Testis (tissue), 3 donors: Measurements from ENCODE around the gene IQGAP3. TPM values are rescaled to one million over a fixed set of nuclear protein-coding genes. Genes with fewer than 3 reads are reported as not detected.

Source experiments
- DNase-seq: peaks from one replicate; pipeline ENCODE4 v3.0.0-alpha.2; 2019
- H3K27ac ChIP-seq, 2 donors: fragments of 200-600 bp; sonication (generic); one replicate each; pipeline ENCODE4 v1.5.1; 2019
- H3K27me3 ChIP-seq: fragments of 200-600 bp; sonication (generic); one replicate; pipeline ENCODE4 v1.5.1; 2019
- H3K36me3 ChIP-seq: fragments of 200-600 bp; sonication (generic); one replicate; pipeline ENCODE4 v1.5.1; 2017; ENCODE audit warnings: low read depth; ENCODE audit errors: missing control alignments
- H3K4me1 ChIP-seq: fragments of 200-600 bp; sonication (generic); one replicate; pipeline ENCODE4 v1.5.1; 2019
- H3K4me3 ChIP-seq, 2 donors: fragments of 200-600 bp; sonication (generic); one replicate each; pipeline ENCODE4 v1.5.1; 2017 to 2019
- H3K9me3 ChIP-seq: fragments of 200-600 bp; sonication (generic); one replicate; pipeline ENCODE4 v1.5.1; 2017
- CTCF ChIP-seq, 3 experiments: fragments of 450-650 bp in 2 of 3; fragments of 200-600 bp in 1 of 3; sonication (generic) in 1 of 3; IDR thresholded peaks; one replicate each; pipeline ENCODE4 v1.5.1; 2016 to 2019; ENCODE audit warnings: antibody characterized with exemption in 3 of 3, mild to moderate bottlenecking in 2 of 3, moderate library complexity in 1 of 3
- POLR2A ChIP-seq: fragments of 450-650 bp; IDR thresholded peaks from one replicate; pipeline ENCODE4 v1.6.1; 2017; ENCODE audit warnings: antibody characterized with exemption, mild to moderate bottlenecking, moderate library complexity
- WGBS, 2 donors: methylation state at CpG; one replicate each; pipeline ENCODE4 v1.1.5; 2018; 5-methylcytosine and 5-hydroxymethylcytosine counted together
- intact Hi-C: fragments of 100-400 bp; cut with DNase I; formaldehyde crosslinking; loops from one replicate; pipeline ENCODE4 v1.15.1; 2023; ENCODE audit warnings: low total_unique reads
- polyA plus RNA-seq: library from polyadenylated mRNA; stranded (reverse); fragments of 350-450 nt; fragmentation: Illumina TruSeq; extraction: RNeasy Lipid Tissue Mini Kit (QIAGEN cat#74804); gene quantifications from one replicate; pipeline ENCODE4 v1.2.3, GENCODE V29; 2014; ENCODE audit warnings: low read depth, low replicate concordance; ENCODE audit not compliant: insufficient read depth
- total RNA-seq, 2 donors: library from RNA; depleted of rRNA; stranded (reverse); fragments of >200 nt; gene quantifications; one replicate each; pipeline ENCODE4 v1.2.3, GENCODE V29; 2016

The IQGAP3 gene
- total and polyA plus RNA-seq, 3 donors from 2014 or later, result 5.6 to 13.4 (median 8.2) TPM

DNA sequence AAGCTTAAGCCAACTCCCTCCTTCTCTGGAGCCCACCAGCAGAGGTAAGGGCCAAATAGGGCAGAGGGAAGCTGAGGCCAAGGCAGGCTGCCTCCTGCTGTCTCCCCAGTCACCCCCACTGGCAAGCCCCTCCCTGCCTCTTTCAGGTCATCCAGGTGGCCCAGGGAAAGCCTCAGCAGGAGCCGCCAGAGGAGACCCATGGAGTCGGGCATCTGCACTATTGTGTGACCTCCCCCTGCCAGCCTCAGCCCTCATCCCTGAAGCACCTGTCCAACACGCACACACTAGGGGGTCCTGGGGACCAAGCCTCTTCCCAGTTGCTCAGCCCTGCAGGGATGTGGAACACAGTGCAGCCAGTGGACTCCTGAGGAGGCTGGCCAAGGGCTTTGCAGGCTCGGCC, 14.0 kb upstream of the IQGAP3 start:
- intact Hi-C loops, result loop anchor here (10.0 kb wide), 1 partner anchor 68 kb away; no protein-coding TSS in a partner anchor
- Histone ChIP-seq H3K4me1 (peaks cover 14% of the 10 kb centered on the region), H3K4me3 (no peak overlapping the region), H3K36me3 (no peaks in the 10 kb centered on the region), H3K27ac (no peak overlapping the region), H3K27me3 (no peaks in the 10 kb centered on the region), H3K9me3 (no peaks in the 10 kb centered on the region)
- no peak for DNase-seq
- TF ChIP-seq POLR2A (no peak), CTCF (IDR thresholded peaks at IDR 0.05) (no peak)
- 62 to 83% methylated on average over 2 to 4 of the region's 4 CpGs for WGBS, 2 donors

DNA sequence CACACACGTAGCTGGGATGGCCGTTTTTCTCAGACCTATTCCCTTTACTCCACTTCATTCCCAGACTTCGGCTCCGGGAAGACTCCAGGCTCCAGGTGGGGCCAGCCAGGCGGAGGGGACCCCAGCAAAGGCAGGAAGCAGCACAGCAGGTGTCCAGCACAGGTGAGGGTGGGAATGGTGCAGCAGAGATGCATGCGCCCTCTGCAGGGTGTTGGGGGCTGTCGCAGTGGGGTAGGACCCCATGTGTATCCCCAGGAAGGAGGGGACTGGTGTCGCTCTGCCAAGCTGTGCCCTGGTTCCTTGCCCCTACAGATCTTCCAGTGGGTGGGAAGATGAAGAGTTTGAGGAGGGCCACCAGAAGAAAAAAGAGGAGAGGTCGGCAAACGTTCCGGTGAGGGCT, 12.4 kb upstream of the IQGAP3 start:
- no peak for DNase-seq
- peak in 1 of 3 experiments; percentile 10 for TF ChIP-seq CTCF (IDR thresholded peaks at IDR 0.05)
- TF ChIP-seq POLR2A, result no peak

DNA sequence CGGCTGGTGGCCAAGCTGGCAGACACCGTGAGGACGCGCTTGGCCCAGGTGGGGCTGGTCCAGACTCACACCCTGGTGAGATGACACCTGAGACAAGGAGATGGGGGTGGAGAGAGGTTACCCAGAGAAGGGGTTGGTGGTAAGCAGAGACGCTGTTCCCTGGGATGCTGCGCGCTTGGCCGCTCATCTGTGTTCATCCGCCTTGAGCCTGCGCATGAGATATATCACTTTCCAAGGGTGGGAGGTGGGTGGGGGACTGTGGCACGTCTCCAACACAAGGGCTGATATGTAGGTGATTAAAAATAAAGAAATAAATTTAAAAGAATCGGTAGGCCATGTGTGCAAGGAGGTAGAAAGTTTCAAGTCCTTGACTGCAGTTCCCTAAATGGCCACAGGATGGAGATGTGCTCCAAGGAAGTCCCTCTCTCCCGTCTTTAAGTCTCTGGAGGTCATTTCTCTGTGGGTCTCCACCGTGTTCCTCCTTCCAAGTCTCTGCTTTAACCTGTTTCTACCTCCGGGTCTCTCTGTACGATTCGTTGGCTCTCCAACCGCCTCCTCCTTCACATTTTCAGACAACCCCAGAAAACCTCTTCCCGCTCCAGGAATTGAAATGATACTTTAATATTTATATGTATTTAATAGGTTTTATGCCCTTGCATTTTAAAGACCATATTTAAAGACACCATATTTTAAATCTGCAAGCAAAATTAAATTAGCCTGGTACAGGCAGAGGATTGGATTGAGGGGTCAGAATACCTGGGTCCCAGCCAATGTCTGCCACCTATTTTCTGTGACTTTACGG, 11.7 kb upstream of the IQGAP3 start:
- no peak overlapping the region for H3K27ac ChIP-seq
- peak; percentile 93 for DNase-seq
- WGBS, 2 donors, result 46 to 48% methylated on average over 20 of the region's 20 CpGs
- H3K36me3 ChIP-seq, result no peaks in the 10 kb centered on the region
- H3K4me1 ChIP-seq, result peaks cover 1% of the 10 kb centered on the region
- H3K27me3 ChIP-seq, result no peaks in the 10 kb centered on the region
- intact Hi-C loops, result loop anchor here (10.0 kb wide), 1 partner anchor 71 kb away; no protein-coding TSS in a partner anchor
- H3K9me3 ChIP-seq, result no peaks in the 10 kb centered on the region
- peak; percentile 86 to 97 (median 90) for TF ChIP-seq CTCF (IDR thresholded peaks at IDR 0.05)
- TF ChIP-seq POLR2A, result no peak
- no peak overlapping the region for H3K4me3 ChIP-seq

More for the DNA sequence above, 12.4 kb upstream of the IQGAP3 start:
- H3K27ac ChIP-seq, result no peak overlapping the region
- 55 to 56% methylated on average over 11 of the region's 11 CpGs for WGBS, 2 donors
- no peaks in the 10 kb centered on the region for H3K36me3 ChIP-seq
- no peak overlapping the region for H3K4me3 ChIP-seq
- no peaks in the 10 kb centered on the region for H3K9me3 ChIP-seq
- H3K4me1 ChIP-seq, result peaks cover 5% of the 10 kb centered on the region
- no peaks in the 10 kb centered on the region for H3K27me3 ChIP-seq
- intact Hi-C loops, result loop anchor here (10.0 kb wide), 1 partner anchor 70 kb away; no protein-coding TSS in a partner anchor

GRCh38 chr1:156582388-156583017, 10.1 kb upstream of the IQGAP3 start:
- DNase-seq, result no peak
- no peak for TF ChIP-seq CTCF (IDR thresholded peaks at IDR 0.05)
- TF ChIP-seq POLR2A, result no peak
- H3K27ac ChIP-seq, result no peak overlapping the region
- H3K36me3 ChIP-seq, result no peaks in the 10 kb centered on the region
- WGBS, 2 donors, result 79 to 84% methylated on average over 9 of the region's 9 CpGs
- H3K9me3 ChIP-seq, result no peaks in the 10 kb centered on the region
- intact Hi-C loops, result loop anchor here (10.0 kb wide), 1 partner anchor 72 kb away; no protein-coding TSS in a partner anchor
- no peaks in the 10 kb centered on the region for H3K27me3 ChIP-seq
- H3K4me3 ChIP-seq, result no peak overlapping the region
- H3K4me1 ChIP-seq, result no peaks in the 10 kb centered on the region
